GM12878 (cell line): ENCODE measurements around the gene PNMA5. TPM values are rescaled to one million over a fixed set of nuclear protein-coding genes. Genes with fewer than 3 reads are reported as not detected.

Experiments used
- ATAC-seq: fragments of 200-7000 bp; cut with Tn5 transposase; 3 replicates; pipeline ENCODE4 v1.9.1; 2020; ENCODE audit warnings: mild to moderate bottlenecking, moderate library complexity
- BruUV-seq: library from RNA; stranded (reverse); fragments of 400-500 nt; replicated peaks from 2 replicates; lab custom pipeline; 2021; lab: Mats Ljungman, UMichigan
- CTCF ChIA-PET: fragments of 300-600 bp; sonication (Branson Sonifier 250); formaldehyde crosslinking; extraction: SDS; loops from one replicate; lab custom pipeline; 2021; ENCODE audit warnings: inconsistent platforms; lab: Yijun Ruan, JAX
- POLR2A ChIA-PET: fragments of 350-600 bp; formaldehyde crosslinking; extraction: SDS; loops from one replicate; lab custom pipeline; 2021; ENCODE audit warnings: inconsistent platforms; lab: Charles Lee
- RAD21 ChIA-PET: fragments of 300-600 bp; sonication (Branson Sonifier 250); formaldehyde crosslinking; loops from one replicate; lab custom pipeline; 2023; ENCODE audit warnings: antibody characterized with exemption; ENCODE audit not compliant: unreplicated experiment; lab: Charles Lee
- SMC1A ChIA-PET: fragments of 300-600 bp; sonication (Branson Sonifier 250); formaldehyde crosslinking; loops from one replicate; lab custom pipeline; 2023; ENCODE audit not compliant: unreplicated experiment, uncharacterized antibody; lab: Charles Lee
- DNase-seq: peaks from one replicate; pipeline ENCODE4 v3.0.0-alpha.2; 2011; ENCODE audit warnings: low read depth, low spot score
- FAIRE-seq: peaks from 3 replicates; lab custom pipeline; 2011; peaks lifted over from hg19 to GRCh38; lab: Jason Lieb, UNC
- H2AFZ ChIP-seq: 2 replicates; pipeline ENCODE4 v1.6.0; 2011; ENCODE audit warnings: low read depth, low read length, control low read depth; ENCODE audit not compliant: control insufficient read depth
- H3K27ac ChIP-seq: 2 replicates; pipeline ENCODE4 v1.5.1; 2011; ENCODE audit warnings: control low read depth; ENCODE audit not compliant: control insufficient read depth, insufficient read depth
- H3K27me3 ChIP-seq, 2 experiments: replicated peaks in 1 of 2; 2 replicates each; pipeline versions ENCODE4 v1.6.0 to v1.6.1; 2011; ENCODE audit warnings: low read length in 1 of 2; ENCODE audit not compliant: control insufficient read depth in 2 of 2, insufficient read depth in 2 of 2
- H3K36me3 ChIP-seq, 2 experiments: 2 replicates each; pipeline ENCODE4 v1.5.1; 2011; ENCODE audit warnings: low read length in 1 of 2; ENCODE audit not compliant: control insufficient read depth in 2 of 2, insufficient read depth in 2 of 2
- H3K4me1 ChIP-seq: 2 replicates; pipeline ENCODE4 v1.6.1; 2011; ENCODE audit warnings: mild to moderate bottlenecking, low read length, moderate library complexity, mixed read lengths; ENCODE audit not compliant: control insufficient read depth, insufficient read depth
- H3K4me2 ChIP-seq: 2 replicates; pipeline ENCODE4 v1.6.0; 2011; ENCODE audit warnings: control low read depth; ENCODE audit not compliant: control insufficient read depth, insufficient read depth
- H3K4me3 ChIP-seq: fragments of 200-600 bp; sonication (generic); 2 replicates; pipeline ENCODE4 v1.5.1; 2016
- H3K79me2 ChIP-seq: 2 replicates; pipeline ENCODE4 v1.6.0; 2011; ENCODE audit warnings: low read length; ENCODE audit not compliant: control insufficient read depth, insufficient read depth
- H3K9ac ChIP-seq: 2 replicates; pipeline ENCODE4 v1.8.0; 2011; ENCODE audit warnings: low read length, control low read depth, mixed read lengths; ENCODE audit not compliant: control insufficient read depth, insufficient read depth
- H3K9me3 ChIP-seq: replicated peaks from 3 replicates; pipeline ENCODE4 v1.5.1; 2011; ENCODE audit warnings: mild to moderate bottlenecking, low read length; ENCODE audit not compliant: control insufficient read depth, insufficient read depth
- H4K20me1 ChIP-seq: 2 replicates; pipeline ENCODE4 v1.6.0; 2011; ENCODE audit not compliant: control insufficient read depth, insufficient read depth
- BRCA1 ChIP-seq: IDR thresholded peaks from 2 replicates; pipeline ENCODE4 v1.6.1; 2011; ENCODE audit warnings: low read depth, low read length, improper control_type of control experiment
- CBX3 ChIP-seq: fragments of 200-600 bp; sonication (generic); IDR thresholded peaks from 2 replicates; pipeline ENCODE4 v1.6.1; 2016; ENCODE audit warnings: low read depth, borderline replicate concordance
- CHD4 ChIP-seq: fragments of 200-600 bp; sonication (generic); IDR thresholded peaks from 2 replicates; pipeline ENCODE4 v1.6.1; 2016; ENCODE audit warnings: mild to moderate bottlenecking
- MYC ChIP-seq: IDR thresholded peaks from 2 replicates; pipeline ENCODE4 v1.6.1; 2011; ENCODE audit warnings: mild to moderate bottlenecking, low read length, moderate library complexity, inconsistent platforms; ENCODE audit not compliant: insufficient read depth, insufficient replicate concordance, insufficient read length, severe bottlenecking
- RAD51 ChIP-seq: fragments of 450-650 bp; IDR thresholded peaks from 2 replicates; pipeline ENCODE4 v1.6.1; 2016; ENCODE audit warnings: moderate library complexity, mild to moderate bottlenecking, inconsistent platforms
- SUPT20H ChIP-seq: IDR thresholded peaks from 2 replicates; pipeline ENCODE4 v1.6.1; 2011; ENCODE audit warnings: low read depth, mild to moderate bottlenecking, low read length, moderate library complexity, borderline replicate concordance; ENCODE audit not compliant: control insufficient read depth
- TCF3 ChIP-seq: IDR thresholded peaks from 2 replicates; pipeline ENCODE4 v1.6.1; 2012; ENCODE audit warnings: low read depth, mild to moderate bottlenecking, low read length, borderline replicate concordance; ENCODE audit not compliant: insufficient read depth
- ZNF24 ChIP-seq: fragments of 450-650 bp; IDR thresholded peaks from 2 replicates; pipeline ENCODE4 v1.6.1; 2017; ENCODE audit warnings: antibody characterized with exemption, mild to moderate bottlenecking
- WGBS: methylation state at CpG from one replicate; pipeline ENCODE4 v1.1.6; 2016; ENCODE audit warnings: low lambda C conversion rate; ENCODE audit not compliant: insufficient replicate concordance, insufficient coverage; ENCODE audit errors: missing lambda C conversion rate; 5-methylcytosine and 5-hydroxymethylcytosine counted together
- in situ Hi-C: fragments of 300-500 bp; cut with MboI; formaldehyde crosslinking; loops from 9 replicates; pipeline ENCODE4 v1.14.3; 2018; ENCODE audit warnings: mixed read lengths
- intact Hi-C: fragments of 100-400 bp; cut with micrococcal nuclease; formaldehyde crosslinking; loops from one replicate; pipeline ENCODE4 v1.14.2; 2022; ENCODE audit not compliant: unreplicated experiment
- polyA plus RNA-seq, 11 experiments: library from polyadenylated mRNA; depleted of rRNA in 4 of 11; unstranded in 6 of 11; stranded (reverse) in 5 of 11; fragments of >200 nt; fragmentation: Nextera tagmentation in 4 of 11; fragmentation: Illumina TruSeq in 1 of 11; extraction: Ambion mirVana in 4 of 11; extraction: Trizol in 1 of 11; gene quantifications; 1 replicate in 1 of 11; 2 replicates in 10 of 11; pipeline versions ENCODE4 v1.2.1 to v1.2.3, GENCODE V29; 2011 to 2016; ENCODE audit warnings: inconsistent platforms in 2 of 11, missing spikeins in 2 of 11, low read depth in 1 of 11
- total RNA-seq, 4 experiments: library from RNA; depleted of rRNA in 3 of 4; stranded (reverse); fragments of >200 nt in 3 of 4; fragmentation: Illumina TruSeq in 1 of 4; extraction: Trizol in 1 of 4; gene quantifications; 2 replicates each; pipeline versions ENCODE4 v1.2.1 to v1.2.3, GENCODE V29; 2013 to 2021
- TF ChIP-seq, protein P1 (sequence below): fragments of 450-650 bp; IDR thresholded peaks from 2 replicates; pipeline ENCODE4 v1.6.1; 2016; ENCODE audit warnings: mild to moderate bottlenecking
- TF ChIP-seq, protein P2 (sequence below): IDR thresholded peaks from 2 replicates; pipeline ENCODE4 v1.6.1; 2011; ENCODE audit warnings: borderline replicate concordance, low read depth, mild to moderate bottlenecking, moderate library complexity, mixed read lengths, low read length; ENCODE audit not compliant: insufficient read depth; ENCODE audit errors: extremely low read length

PNMA5 gene
- total and polyA plus RNA-seq, 10 of the 15 experiments (the other 5 are each of a cell fraction or from before 2014, with no cell fraction given): 0.03 TPM; not detected in 9

DNA sequence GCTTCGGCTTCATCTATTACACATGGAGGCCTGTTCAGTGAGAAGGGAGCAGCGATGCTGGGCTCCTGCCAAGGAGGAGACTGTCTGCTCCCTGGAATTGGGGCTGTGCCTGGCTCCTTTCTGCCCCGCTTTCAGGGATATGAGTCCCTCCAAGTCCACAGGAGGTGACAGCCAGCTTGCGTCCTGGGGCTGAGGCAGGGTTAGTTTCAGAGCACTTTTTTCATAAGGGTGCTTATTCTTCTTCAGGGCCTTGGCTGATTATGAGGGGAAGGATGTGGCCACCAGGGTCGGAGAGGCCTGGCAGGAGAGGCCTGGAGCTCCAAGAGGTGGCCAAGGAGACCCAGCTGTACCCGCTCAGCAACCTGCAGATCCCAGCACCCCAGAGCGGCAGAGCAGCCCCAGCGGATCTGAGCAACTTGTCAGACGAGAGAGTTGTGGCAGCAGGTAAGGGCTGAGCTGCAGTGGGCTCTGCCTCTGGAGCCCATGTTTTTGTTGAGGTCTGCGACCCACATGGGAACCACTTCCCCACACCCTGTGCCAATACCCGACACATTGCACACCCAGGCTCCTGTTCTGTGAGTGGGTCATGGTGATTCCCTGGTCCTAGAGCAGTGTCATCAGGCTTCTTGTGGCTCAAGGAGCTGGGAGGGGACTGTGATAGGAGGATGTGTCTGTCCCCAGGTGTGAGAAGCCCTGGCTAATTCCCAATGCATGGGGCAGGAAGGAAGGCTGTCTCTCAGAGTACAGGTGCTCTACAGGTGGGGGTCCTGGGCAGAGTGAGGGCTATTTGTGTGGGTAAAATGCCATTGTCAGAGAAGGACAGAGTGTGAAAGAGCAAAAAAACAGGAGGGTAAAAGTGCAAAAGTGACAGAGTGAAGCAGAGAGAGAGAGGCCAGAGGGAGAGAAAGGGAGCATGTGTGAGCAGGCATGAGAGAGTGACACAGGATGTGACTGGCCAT lies 48.6 kb downstream of the PNMA5 start:
- no peak overlapping the region for H3K9ac ChIP-seq
- TF ChIP-seq RAD51: no peak
- no peak for TF ChIP-seq SUPT20H
- TF ChIP-seq, protein P1, sequence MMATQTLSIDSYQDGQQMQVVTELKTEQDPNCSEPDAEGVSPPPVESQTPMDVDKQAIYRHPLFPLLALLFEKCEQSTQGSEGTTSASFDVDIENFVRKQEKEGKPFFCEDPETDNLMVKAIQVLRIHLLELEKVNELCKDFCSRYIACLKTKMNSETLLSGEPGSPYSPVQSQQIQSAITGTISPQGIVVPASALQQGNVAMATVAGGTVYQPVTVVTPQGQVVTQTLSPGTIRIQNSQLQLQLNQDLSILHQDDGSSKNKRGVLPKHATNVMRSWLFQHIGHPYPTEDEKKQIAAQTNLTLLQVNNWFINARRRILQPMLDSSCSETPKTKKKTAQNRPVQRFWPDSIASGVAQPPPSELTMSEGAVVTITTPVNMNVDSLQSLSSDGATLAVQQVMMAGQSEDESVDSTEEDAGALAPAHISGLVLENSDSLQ: no peak
- no peak for TF ChIP-seq MYC
- no peak for TF ChIP-seq ZNF24
- TF ChIP-seq CHD4: no peak
- no peak for TF ChIP-seq TCF3
- no peak for TF ChIP-seq CBX3
- no peak for TF ChIP-seq BRCA1
- TF ChIP-seq, protein P2, sequence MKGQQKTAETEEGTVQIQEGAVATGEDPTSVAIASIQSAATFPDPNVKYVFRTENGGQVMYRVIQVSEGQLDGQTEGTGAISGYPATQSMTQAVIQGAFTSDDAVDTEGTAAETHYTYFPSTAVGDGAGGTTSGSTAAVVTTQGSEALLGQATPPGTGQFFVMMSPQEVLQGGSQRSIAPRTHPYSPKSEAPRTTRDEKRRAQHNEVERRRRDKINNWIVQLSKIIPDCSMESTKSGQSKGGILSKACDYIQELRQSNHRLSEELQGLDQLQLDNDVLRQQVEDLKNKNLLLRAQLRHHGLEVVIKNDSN: no peak
- no peak overlapping the region for H3K4me3 ChIP-seq
- H4K20me1 ChIP-seq: no peaks in the 10 kb centered on the region
- H3K27me3 ChIP-seq: no peaks in the 10 kb centered on the region; a peak in 1 of 4 replicates
- in situ Hi-C loops (loop anchor here (5.0 to 10.0 kb wide), 2 partner anchors 560 to 727 kb away; partner anchors contain the start of gene PNCK), intact Hi-C loops (no loop called here)
- BruUV-seq: no TSS peak
- H3K4me1 ChIP-seq: no peaks in the 10 kb centered on the region
- SMC1A ChIA-PET: interaction anchor here (1.4 kb wide), 1 partner anchor 561 kb away, joined by 3 read pairs; no protein-coding TSS in a partner anchor
- RAD21 ChIA-PET: no interaction called here
- DNase-seq: no peak
- no peaks in the 10 kb centered on the region for H3K79me2 ChIP-seq
- H3K4me2 ChIP-seq: no peak overlapping the region
- H3K36me3 ChIP-seq: no peaks in the 10 kb centered on the region
- H3K9me3 ChIP-seq: no peaks in the 10 kb centered on the region
- 69% methylated on average over 11 of the region's 11 CpGs for WGBS
- FAIRE-seq: no peak
- no peak overlapping the region for H3K27ac ChIP-seq
- CTCF ChIA-PET: interaction anchor here (4.4 kb wide), 1 partner anchor 723 kb away, joined by 25 read pairs; no protein-coding TSS in a partner anchor
- ATAC-seq: no peak
- no peak overlapping the region for H2AFZ ChIP-seq
- POLR2A ChIA-PET: no interaction called here
